Gastrocnemius medialis (tissue), 4 donors: ENCODE results near the gene GJA5. TPM values are rescaled to one million over a fixed set of nuclear protein-coding genes. Genes with fewer than 3 reads are reported as not detected.

Source experiments
- ATAC-seq, 2 donors: fragments of 150-250 bp; one replicate each; pipeline ENCODE4 v1.9.1; 2016
- DNase-seq, 2 donors: peaks; one replicate each; pipeline ENCODE4 v3.0.0-alpha.2; 2019
- H3K27ac ChIP-seq, 4 donors: fragments of 200-600 bp; sonication (generic); 1 replicate in 1 of 4; 2 replicates in 3 of 4; pipeline ENCODE4 v1.5.1; 2016 to 2018; ENCODE audit warnings: mild to moderate bottlenecking in 2 of 4, moderate library complexity in 1 of 4
- H3K27me3 ChIP-seq, 3 donors: fragments of 200-600 bp; sonication (generic) in 2 of 3; 1 replicate in 1 of 3; 2 replicates in 2 of 3; pipeline versions ENCODE4 v1.5.1 to v1.6.0; 2016 to 2019; ENCODE audit warnings: mild to moderate bottlenecking in 1 of 3, moderate library complexity in 1 of 3
- H3K36me3 ChIP-seq, 2 donors: fragments of 200-600 bp; sonication (generic) in 1 of 2; one replicate each; pipeline ENCODE4 v1.5.1; 2017 to 2018
- H3K4me1 ChIP-seq, 2 donors: fragments of 200-600 bp; sonication (generic) in 1 of 2; one replicate each; pipeline ENCODE4 v1.5.1; 2016 to 2017; ENCODE audit warnings: mild to moderate bottlenecking in 2 of 2
- H3K4me3 ChIP-seq, 4 donors: fragments of 200-600 bp; sonication (generic) in 3 of 4; 1 replicate in 1 of 4; 2 replicates in 3 of 4; pipeline ENCODE4 v1.5.1; 2016 to 2019; ENCODE audit warnings: mild to moderate bottlenecking in 2 of 4
- H3K9me3 ChIP-seq, 3 donors: fragments of 200-600 bp; sonication (generic) in 2 of 3; 1 replicate in 1 of 3; 2 replicates in 2 of 3; pipeline ENCODE4 v1.5.1; 2016 to 2019
- CTCF ChIP-seq, 5 experiments: fragments of 450-650 bp in 3 of 5; fragments of 200-600 bp in 2 of 5; sonication (generic) in 2 of 5; IDR thresholded peaks in 4 of 5; conservative IDR thresholded peaks in 1 of 5; 1 replicate in 4 of 5; 2 replicates in 1 of 5; pipeline ENCODE4 v1.5.1; 2016 to 2019; ENCODE audit warnings: antibody characterized with exemption in 5 of 5, mild to moderate bottlenecking in 3 of 5, moderate library complexity in 3 of 5
- POLR2A ChIP-seq, 2 donors: fragments of 450-650 bp; IDR thresholded peaks; one replicate each; pipeline ENCODE4 v1.6.1; 2017; ENCODE audit warnings: antibody characterized with exemption in 2 of 2, mild to moderate bottlenecking in 2 of 2, moderate library complexity in 2 of 2
- in situ Hi-C, 4 donors: fragments of 200-750 bp; cut with MboI; loops; one replicate each; pipeline versions ENCODE4 v1.15.0 to v1.8.0; 2017; ENCODE audit warnings: low sequenced_read_pairs in 4 of 4
- intact Hi-C: fragments of 100-400 bp; cut with DNase I; formaldehyde crosslinking; loops from one replicate; pipeline ENCODE4 v1.15.1; 2023; ENCODE audit warnings: low total_unique reads
- total RNA-seq, 4 donors: library from RNA; depleted of rRNA; stranded (reverse); fragments of >200 nt; gene quantifications; one replicate each; pipeline versions ENCODE4 v1.1.0 to v1.2.3, GENCODE V29; 2016

The GJA5 gene
- total RNA-seq, 4 donors from 2014 or later: 1.4 to 7.7 (median 2.6) TPM

- H3K27ac ChIP-seq: peak overlapping the region in 3 of 4 donors; percentile 14 to 61 (median 33)
- no peaks in the 10 kb centered on the region for H3K9me3 ChIP-seq
- intact Hi-C loops: no loop called here
- TF ChIP-seq POLR2A (IDR thresholded peaks at IDR 0.05) (no peak), CTCF (IDR thresholded peaks at IDR 0.05 in 4 of 5, conservative IDR thresholded peaks at IDR 0.05 in 1 of 5) (no peak)
- in situ Hi-C loops: no loop called here
- ATAC-seq: no peak
- peaks cover 5 to 7% of the 10 kb centered on the region in 2 donors for H3K4me1 ChIP-seq
- no peaks in the 10 kb centered on the region for H3K36me3 ChIP-seq
- H3K27me3 ChIP-seq: peaks cover 0 to 4% (median 0%) of the 10 kb centered on the region in 3 donors
- DNase-seq: no peak
- no peak overlapping the region for H3K4me3 ChIP-seq
Measured at GRCh38 chr1:147777694-147778093, 17.3 kb upstream of the GJA5 start.

GRCh38 chr1:147773215-147773715, 12.9 kb upstream of the GJA5 start:
- Histone ChIP-seq H3K4me1 (peaks cover 6 to 28% of the 10 kb centered on the region in 2 donors), H3K4me3 (peak overlapping the region in 2 of 4 donors; percentile 26 to 27), H3K27ac (peak overlapping the region; percentile 1 to 45 (median 24)), H3K9me3 (no peaks in the 10 kb centered on the region), H3K27me3 (peaks cover 0 to 4% (median 0%) of the 10 kb centered on the region in 3 donors), H3K36me3 (no peaks in the 10 kb centered on the region)
- no peak for TF ChIP-seq CTCF (IDR thresholded peaks at IDR 0.05 in 4 of 5, conservative IDR thresholded peaks at IDR 0.05 in 1 of 5)
- no peak for TF ChIP-seq POLR2A (IDR thresholded peaks at IDR 0.05)
- in situ Hi-C loops (no loop called here), intact Hi-C loops (no loop called here)
- no peak for ATAC-seq
- DNase-seq: no peak

DNA sequence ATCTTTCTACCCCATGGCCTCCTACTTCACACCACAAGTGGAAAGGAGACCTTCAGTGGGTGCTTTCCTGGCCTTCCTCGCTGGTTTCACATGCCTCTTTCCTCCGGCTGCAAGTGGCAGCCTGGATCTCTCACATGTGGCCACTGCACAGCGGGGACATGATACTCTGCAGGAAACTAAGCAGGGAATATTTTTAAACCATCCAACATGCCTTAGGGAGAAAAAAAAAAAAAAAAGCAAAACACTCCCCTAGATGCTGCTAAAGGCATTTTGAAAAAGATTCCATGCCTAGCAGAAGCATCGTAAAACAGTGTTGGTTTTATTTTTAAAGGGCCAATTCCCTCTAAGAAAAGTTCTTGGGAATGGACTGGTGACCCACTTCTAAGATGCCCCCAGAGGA, 12.2 kb upstream of the GJA5 start:
- ATAC-seq (no peak), DNase-seq (no peak)
- Histone ChIP-seq H3K4me3 (peak overlapping the region in 2 of 4 donors; percentile 26 to 27), H3K4me1 (peaks cover 6 to 28% of the 10 kb centered on the region in 2 donors), H3K27me3 (peaks cover 0 to 4% (median 0%) of the 10 kb centered on the region in 3 donors), H3K27ac (peak overlapping the region in 3 of 4 donors; percentile 1 to 45 (median 20)), H3K36me3 (no peaks in the 10 kb centered on the region), H3K9me3 (no peaks in the 10 kb centered on the region)
- in situ Hi-C loops (no loop called here), intact Hi-C loops (no loop called here)
- TF ChIP-seq POLR2A (IDR thresholded peaks at IDR 0.05): no peak
- no peak for TF ChIP-seq CTCF (IDR thresholded peaks at IDR 0.05 in 4 of 5, conservative IDR thresholded peaks at IDR 0.05 in 1 of 5)

DNA sequence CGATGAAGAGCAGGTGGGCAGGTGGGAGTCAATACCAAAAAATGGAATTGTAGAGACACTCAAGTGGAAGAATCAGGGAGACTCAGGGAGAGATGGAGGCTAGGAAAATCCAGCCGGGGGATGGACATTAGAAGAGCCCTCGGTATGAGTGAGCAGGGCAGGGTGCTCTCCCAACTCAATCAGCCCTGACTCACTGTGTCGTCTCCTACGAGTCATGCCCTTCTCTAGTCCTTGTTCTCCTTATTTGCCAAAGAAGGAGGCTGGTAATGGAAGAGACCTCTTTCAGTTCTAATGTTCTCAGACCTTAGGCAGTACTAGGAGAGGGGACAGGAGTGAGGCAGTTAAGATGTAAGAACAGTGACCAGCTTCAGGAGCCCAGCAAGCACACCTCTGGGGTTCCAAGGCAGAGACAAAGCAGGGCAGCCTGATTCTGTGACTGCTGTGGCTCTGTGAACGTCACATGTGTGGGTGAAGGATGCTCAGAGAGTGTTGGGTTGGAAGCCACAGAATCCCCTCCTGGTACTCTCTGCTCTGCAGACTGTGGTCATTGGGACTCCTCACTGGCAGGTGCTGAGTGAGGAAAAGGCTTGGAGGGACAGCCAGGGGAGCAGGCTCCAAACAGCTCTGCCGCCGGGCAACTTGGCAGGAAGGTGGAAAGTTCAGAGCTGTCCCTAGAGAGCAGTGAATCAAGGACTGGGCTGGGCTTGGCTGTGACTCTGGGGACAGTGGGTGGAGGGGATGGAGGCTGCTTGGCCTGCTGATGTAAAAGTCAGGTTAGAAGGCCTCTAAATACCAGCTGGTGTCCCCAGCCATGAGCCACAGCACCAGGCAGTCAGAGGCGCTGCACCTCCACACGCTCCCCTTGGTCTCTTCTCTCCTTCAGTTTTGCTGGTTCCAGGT, 11.1 kb upstream of the GJA5 start:
- Histone ChIP-seq H3K4me1 (peaks cover 6 to 28% of the 10 kb centered on the region in 2 donors), H3K27me3 (peaks cover 0 to 4% (median 0%) of the 10 kb centered on the region in 3 donors), H3K36me3 (no peaks in the 10 kb centered on the region), H3K9me3 (no peaks in the 10 kb centered on the region), H3K4me3 (peak overlapping the region in 2 of 4 donors; percentile 21 to 26), H3K27ac (peak overlapping the region in 3 of 4 donors; percentile 20 to 46 (median 41))
- ATAC-seq (peak; percentile 67 to 74), DNase-seq (peak; percentile 7 to 18)
- in situ Hi-C loops: no loop called here
- intact Hi-C loops: no loop called here
- TF ChIP-seq CTCF (IDR thresholded peaks at IDR 0.05 in 4 of 5, conservative IDR thresholded peaks at IDR 0.05 in 1 of 5) (no peak), POLR2A (IDR thresholded peaks at IDR 0.05) (no peak)
